GM23338 (cell line): ENCODE measurements around the gene BATF3. TPM values are rescaled to one million over a fixed set of nuclear protein-coding genes. Genes with fewer than 3 reads are reported as not detected.
A peak's percentile ranks its signal among the peaks of the same experiment; 100 is the strongest.

Experiments
- ATAC-seq: fragments of 200-7000 bp; cut with Tn5 transposase; 3 replicates; pipeline ENCODE4 v1.9.1; 2020
- DNase-seq: peaks from one replicate; pipeline ENCODE4 v3.0.0-alpha.2; 2015; ENCODE audit warnings: low spot score
- H2AFZ ChIP-seq: fragments of 200-600 bp; sonication (generic); 2 replicates; pipeline ENCODE4 v1.8.0; 2016; ENCODE audit warnings: antibody characterized with exemption, mild to moderate bottlenecking, moderate library complexity
- H3F3A ChIP-seq: fragments of 200-600 bp; sonication (generic); replicated peaks from 2 replicates; pipeline ENCODE4 v1.8.0; 2017; ENCODE audit warnings: antibody characterized with exemption, mixed run types, low read depth
- H3K27ac ChIP-seq: fragments of 200-600 bp; sonication (generic); 2 replicates; pipeline ENCODE4 v1.6.1; 2016; ENCODE audit warnings: low read depth
- H3K27me3 ChIP-seq: fragments of 200-600 bp; sonication (generic); 2 replicates; pipeline ENCODE4 v1.8.0; 2016; ENCODE audit warnings: mild to moderate bottlenecking, mixed run types, moderate library complexity; ENCODE audit not compliant: insufficient read depth
- H3K36me3 ChIP-seq: fragments of 200-600 bp; sonication (generic); 2 replicates; pipeline ENCODE4 v1.8.0; 2016; ENCODE audit warnings: mild to moderate bottlenecking; ENCODE audit not compliant: insufficient read depth
- H3K4me1 ChIP-seq: fragments of 200-600 bp; sonication (generic); 2 replicates; pipeline ENCODE4 v1.8.0; 2016; ENCODE audit warnings: mild to moderate bottlenecking, moderate library complexity; ENCODE audit not compliant: insufficient read depth
- H3K4me2 ChIP-seq: fragments of 200-600 bp; sonication (generic); 2 replicates; pipeline ENCODE4 v1.7.1; 2017; ENCODE audit warnings: mixed run types
- H3K4me3 ChIP-seq: fragments of 200-600 bp; sonication (generic); 2 replicates; pipeline ENCODE4 v1.6.1; 2016; ENCODE audit warnings: mixed run types
- H3K79me2 ChIP-seq: fragments of 200-600 bp; sonication (generic); replicated peaks from 2 replicates; pipeline ENCODE4 v1.8.0; 2017; ENCODE audit warnings: mild to moderate bottlenecking; ENCODE audit not compliant: insufficient read depth
- H3K9me2 ChIP-seq: fragments of 200-600 bp; sonication (generic); 2 replicates; pipeline ENCODE4 v1.8.0; 2017; ENCODE audit not compliant: insufficient read depth
- H4K20me1 ChIP-seq: fragments of 200-600 bp; sonication (generic); replicated peaks from 2 replicates; pipeline ENCODE4 v1.8.0; 2017; ENCODE audit warnings: mild to moderate bottlenecking; ENCODE audit not compliant: insufficient read depth
- H3K27ac Mint-ChIP-seq: 2 replicates; pipeline ENCODE4 v1.8.0; 2020; ENCODE audit warnings: inconsistent platforms, mild to moderate bottlenecking, moderate library complexity, mixed read lengths
- H3K27me3 Mint-ChIP-seq: 3 replicates; pipeline ENCODE4 v1.8.0; 2022; ENCODE audit warnings: low read depth, mild to moderate bottlenecking, moderate library complexity, mixed read lengths, inconsistent platforms; ENCODE audit not compliant: insufficient read depth, poor library complexity
- H3K36me3 Mint-ChIP-seq: 3 replicates; pipeline ENCODE4 v1.8.0; 2021; ENCODE audit warnings: low read depth, mild to moderate bottlenecking, inconsistent platforms, moderate library complexity, mixed read lengths
- H3K4me1 Mint-ChIP-seq: 3 replicates; pipeline ENCODE4 v1.8.0; 2020; ENCODE audit warnings: mild to moderate bottlenecking, inconsistent platforms, mixed read lengths
- H3K4me3 Mint-ChIP-seq: 3 replicates; pipeline ENCODE4 v1.8.0; 2021; ENCODE audit warnings: moderate library complexity, mild to moderate bottlenecking, inconsistent platforms, mixed read lengths
- H3K9me3 Mint-ChIP-seq: 3 replicates; pipeline ENCODE4 v1.8.0; 2020; ENCODE audit warnings: moderate library complexity, mild to moderate bottlenecking, inconsistent platforms, mixed read lengths
- CREB1 ChIP-seq: fragments of 250-450 bp; sonication (Bioruptor Pico); IDR thresholded peaks from 2 replicates; pipeline ENCODE4 v1.5.0; 2020; ENCODE audit warnings: low read depth, mild to moderate bottlenecking, moderate library complexity
- CTCF ChIP-seq, 2 experiments: fragments of 200-600 bp in 1 of 2; sonication (generic) in 1 of 2; conservative IDR thresholded peaks; 2 replicates each; pipeline versions ENCODE4 v1.5.1 to v1.6.1; 2016 to 2017; ENCODE audit warnings: antibody characterized with exemption in 2 of 2, low read depth in 2 of 2, mild to moderate bottlenecking in 2 of 2, moderate library complexity in 1 of 2
- JUNB ChIP-seq: IDR thresholded peaks from one replicate; pipeline ENCODE4 v1.6.1; 2016; ENCODE audit warnings: antibody characterized with exemption; ENCODE audit not compliant: unreplicated experiment
- NANOG ChIP-seq: IDR thresholded peaks from 2 replicates; pipeline ENCODE4 v1.6.1; 2016; ENCODE audit warnings: antibody characterized with exemption, borderline replicate concordance
- POLR2AphosphoS5 ChIP-seq: IDR thresholded peaks from 2 replicates; pipeline ENCODE4 v1.6.1; 2016; ENCODE audit warnings: antibody characterized with exemption, low read depth
- STAT1 ChIP-seq: IDR thresholded peaks from one replicate; pipeline ENCODE4 v1.6.1; 2016; ENCODE audit warnings: antibody characterized with exemption; ENCODE audit not compliant: unreplicated experiment
- ZNF114 ChIP-seq: fragments of 250-450 bp; sonication (Bioruptor Pico); IDR thresholded peaks from 2 replicates; pipeline ENCODE4 v1.5.0; 2020; ENCODE audit warnings: mild to moderate bottlenecking, moderate library complexity
- polyA plus RNA-seq: library from polyadenylated mRNA; unstranded; fragments of >200 nt; fragmentation: Nextera tagmentation; extraction: Ambion mirVana; gene quantifications from 2 replicates; pipeline ENCODE4 v1.2.1, GENCODE V29; 2016
- total RNA-seq: library from RNA; depleted of rRNA; stranded (reverse); fragments of >200 nt; shearing (Covaris generic); gene quantifications from 2 replicates; pipeline ENCODE4 v1.2.3, GENCODE V29; 2014; rRNA removed
- TF ChIP-seq, protein P1 (sequence below): fragments of 250-450 bp; sonication (Bioruptor Pico); IDR thresholded peaks from 2 replicates; pipeline ENCODE4 v1.5.0; 2020; ENCODE audit warnings: mild to moderate bottlenecking, moderate library complexity

Gene BATF3
- total and polyA plus RNA-seq, 2 experiments from 2014 or later = 3.6 to 7.8 TPM

DNA sequence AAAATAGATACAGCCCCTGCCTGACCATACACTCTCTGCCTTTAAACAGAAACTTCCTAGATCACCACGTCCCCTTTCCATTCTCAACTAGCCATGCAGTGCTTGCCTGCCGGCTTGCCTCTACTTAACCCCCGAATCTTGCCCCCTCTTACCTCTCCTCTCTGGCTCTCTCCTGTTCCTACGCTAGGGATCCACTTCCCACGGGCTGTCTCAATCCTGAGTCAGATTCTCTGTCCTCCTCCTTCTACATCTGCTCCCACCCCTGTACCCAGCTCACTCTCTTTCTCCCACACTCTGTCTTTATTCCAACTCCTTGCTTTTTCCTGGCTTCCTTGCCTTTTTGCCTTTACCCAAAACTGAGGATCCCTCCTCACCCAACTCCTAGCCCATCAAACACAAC, 61.7 kb downstream of the BATF3 start:
- ATAC-seq (no peak; the same call in 2 of the 3 replicates), DNase-seq (no peak)
- H3K27me3 Mint-ChIP-seq = peaks cover 12% of the 10 kb centered on the region
- no peaks in the 10 kb centered on the region for H3F3A ChIP-seq
- H3K4me3 Mint-ChIP-seq = no peak overlapping the region
- no peaks in the 10 kb centered on the region for H4K20me1 ChIP-seq
- H3K9me3 Mint-ChIP-seq = peaks cover 9% of the 10 kb centered on the region; the same call in 2 of the 3 replicates
- peaks cover 13% of the 10 kb centered on the region for H3K4me1 Mint-ChIP-seq
- no peak overlapping the region for H3K27ac ChIP-seq
- H3K36me3 ChIP-seq = no peaks in the 10 kb centered on the region
- H3K27me3 ChIP-seq = no peaks in the 10 kb centered on the region
- peak overlapping the region; percentile 63; the same call in 1 of the 2 replicates for H2AFZ ChIP-seq
- H3K4me1 ChIP-seq = peaks cover 8% of the 10 kb centered on the region; the same call in 1 of the 2 replicates
- H3K79me2 ChIP-seq = no peaks in the 10 kb centered on the region
- peaks cover 3% of the 10 kb centered on the region; the same call in 1 of the 2 replicates for H3K9me2 ChIP-seq
- H3K27ac Mint-ChIP-seq = no peak overlapping the region
- no peak overlapping the region for H3K4me2 ChIP-seq
- H3K4me3 ChIP-seq = no peak overlapping the region
- TF ChIP-seq, protein P1, sequence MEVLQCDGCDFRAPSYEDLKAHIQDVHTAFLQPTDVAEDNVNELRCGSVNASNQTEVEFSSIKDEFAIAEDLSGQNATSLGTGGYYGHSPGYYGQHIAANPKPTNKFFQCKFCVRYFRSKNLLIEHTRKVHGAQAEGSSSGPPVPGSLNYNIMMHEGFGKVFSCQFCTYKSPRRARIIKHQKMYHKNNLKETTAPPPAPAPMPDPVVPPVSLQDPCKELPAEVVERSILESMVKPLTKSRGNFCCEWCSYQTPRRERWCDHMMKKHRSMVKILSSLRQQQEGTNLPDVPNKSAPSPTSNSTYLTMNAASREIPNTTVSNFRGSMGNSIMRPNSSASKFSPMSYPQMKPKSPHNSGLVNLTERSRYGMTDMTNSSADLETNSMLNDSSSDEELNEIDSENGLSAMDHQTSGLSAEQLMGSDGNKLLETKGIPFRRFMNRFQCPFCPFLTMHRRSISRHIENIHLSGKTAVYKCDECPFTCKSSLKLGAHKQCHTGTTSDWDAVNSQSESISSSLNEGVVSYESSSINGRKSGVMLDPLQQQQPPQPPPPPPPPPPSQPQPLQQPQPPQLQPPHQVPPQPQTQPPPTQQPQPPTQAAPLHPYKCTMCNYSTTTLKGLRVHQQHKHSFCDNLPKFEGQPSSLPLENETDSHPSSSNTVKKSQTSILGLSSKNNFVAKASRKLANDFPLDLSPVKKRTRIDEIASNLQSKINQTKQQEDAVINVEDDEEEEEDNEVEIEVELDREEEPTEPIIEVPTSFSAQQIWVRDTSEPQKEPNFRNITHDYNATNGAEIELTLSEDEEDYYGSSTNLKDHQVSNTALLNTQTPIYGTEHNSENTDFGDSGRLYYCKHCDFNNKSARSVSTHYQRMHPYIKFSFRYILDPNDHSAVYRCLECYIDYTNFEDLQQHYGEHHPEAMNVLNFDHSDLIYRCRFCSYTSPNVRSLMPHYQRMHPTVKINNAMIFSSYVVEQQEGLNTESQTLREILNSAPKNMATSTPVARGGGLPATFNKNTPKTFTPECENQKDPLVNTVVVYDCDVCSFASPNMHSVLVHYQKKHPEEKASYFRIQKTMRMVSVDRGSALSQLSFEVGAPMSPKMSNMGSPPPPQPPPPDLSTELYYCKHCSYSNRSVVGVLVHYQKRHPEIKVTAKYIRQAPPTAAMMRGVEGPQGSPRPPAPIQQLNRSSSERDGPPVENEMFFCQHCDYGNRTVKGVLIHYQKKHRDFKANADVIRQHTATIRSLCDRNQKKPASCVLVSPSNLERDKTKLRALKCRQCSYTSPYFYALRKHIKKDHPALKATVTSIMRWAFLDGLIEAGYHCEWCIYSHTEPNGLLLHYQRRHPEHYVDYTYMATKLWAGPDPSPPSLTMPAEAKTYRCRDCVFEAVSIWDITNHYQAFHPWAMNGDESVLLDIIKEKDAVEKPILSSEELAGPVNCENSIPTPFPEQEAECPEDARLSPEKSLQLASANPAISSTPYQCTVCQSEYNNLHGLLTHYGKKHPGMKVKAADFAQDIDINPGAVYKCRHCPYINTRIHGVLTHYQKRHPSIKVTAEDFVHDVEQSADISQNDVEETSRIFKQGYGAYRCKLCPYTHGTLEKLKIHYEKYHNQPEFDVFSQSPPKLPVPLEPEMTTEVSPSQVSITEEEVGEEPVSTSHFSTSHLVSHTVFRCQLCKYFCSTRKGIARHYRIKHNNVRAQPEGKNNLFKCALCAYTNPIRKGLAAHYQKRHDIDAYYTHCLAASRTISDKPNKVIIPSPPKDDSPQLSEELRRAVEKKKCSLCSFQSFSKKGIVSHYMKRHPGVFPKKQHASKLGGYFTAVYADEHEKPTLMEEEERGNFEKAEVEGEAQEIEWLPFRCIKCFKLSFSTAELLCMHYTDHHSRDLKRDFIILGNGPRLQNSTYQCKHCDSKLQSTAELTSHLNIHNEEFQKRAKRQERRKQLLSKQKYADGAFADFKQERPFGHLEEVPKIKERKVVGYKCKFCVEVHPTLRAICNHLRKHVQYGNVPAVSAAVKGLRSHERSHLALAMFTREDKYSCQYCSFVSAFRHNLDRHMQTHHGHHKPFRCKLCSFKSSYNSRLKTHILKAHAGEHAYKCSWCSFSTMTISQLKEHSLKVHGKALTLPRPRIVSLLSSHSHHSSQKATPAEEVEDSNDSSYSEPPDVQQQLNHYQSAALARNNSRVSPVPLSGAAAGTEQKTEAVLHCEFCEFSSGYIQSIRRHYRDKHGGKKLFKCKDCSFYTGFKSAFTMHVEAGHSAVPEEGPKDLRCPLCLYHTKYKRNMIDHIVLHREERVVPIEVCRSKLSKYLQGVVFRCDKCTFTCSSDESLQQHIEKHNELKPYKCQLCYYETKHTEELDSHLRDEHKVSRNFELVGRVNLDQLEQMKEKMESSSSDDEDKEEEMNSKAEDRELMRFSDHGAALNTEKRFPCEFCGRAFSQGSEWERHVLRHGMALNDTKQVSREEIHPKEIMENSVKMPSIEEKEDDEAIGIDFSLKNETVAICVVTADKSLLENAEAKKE = no peak
- TF ChIP-seq CTCF (conservative IDR thresholded peaks at IDR 0.05; ENCODE audit: low read depth in 2 of 2) = no peak
- no peak for TF ChIP-seq ZNF114 (CRISPR knock-in tag)
- no peak for TF ChIP-seq STAT1
- no peak for TF ChIP-seq CREB1
- TF ChIP-seq NANOG = no peak
- no peak for TF ChIP-seq POLR2AphosphoS5
- no peak for TF ChIP-seq JUNB
- H3K36me3 Mint-ChIP-seq = peaks cover 6% of the 10 kb centered on the region; the same call in 2 of the 3 replicates

Other genes with a start within 250 kb of the BATF3 start
- 17.2 and 19.3 TPM in 2 replicates for gene ATF3, start 91.1 kb downstream of the BATF3 start, total RNA-seq
- 12.6 and 16.2 TPM in 2 replicates for gene ATF3, start 91.1 kb downstream of the BATF3 start, polyA plus RNA-seq
- 61.0 and 96.8 TPM in 2 replicates for gene NSL1, start 91.9 kb upstream of the BATF3 start, total RNA-seq
- gene NSL1, start 91.9 kb upstream of the BATF3 start, polyA plus RNA-seq = 93.5 and 102 TPM in 2 replicates
- gene TATDN3, start 92.1 kb upstream of the BATF3 start, total RNA-seq = 10.9 and 23.7 TPM in 2 replicates
- gene TATDN3, start 92.1 kb upstream of the BATF3 start, polyA plus RNA-seq = 17.9 and 24.2 TPM in 2 replicates
- gene SPATA45, start 147.8 kb upstream of the BATF3 start, total RNA-seq = not detected in 2 replicates
- gene SPATA45, start 147.8 kb upstream of the BATF3 start, polyA plus RNA-seq = not detected in 2 replicates
- gene FLVCR1, start 158.4 kb upstream of the BATF3 start, total RNA-seq = 93.5 and 103 TPM in 2 replicates
- 60.2 and 60.5 TPM in 2 replicates for gene FLVCR1, start 158.4 kb upstream of the BATF3 start, polyA plus RNA-seq